GM19043 (cell line): Measurements from ENCODE around the gene LIPC.

Experiments used
- ATAC-seq: cut with Tn5 transposase; IDR thresholded peaks from one replicate; pipeline ENCODE4 v1.9.1; 2021; ENCODE audit warnings: low read depth; ENCODE audit not compliant: unreplicated experiment

The LIPC gene

GRCh38 chr15:58431221-58432149 lies at the start of gene LIPC:
LIPC (plus strand) TSS chr15:58431991; CDS start chr15:58432033, 42 bp downstream.
- ATAC-seq = no peak

GRCh38 chr15:58383876-58384275 lies 47.9 kb upstream of the LIPC start:
- ATAC-seq = no peak

GRCh38 chr15:58384667-58385066 lies 47.1 kb upstream of the LIPC start:
- ATAC-seq = no peak

- ATAC-seq = no peak
These were observed 45.7 kb upstream of the LIPC start for GRCh38 chr15:58386081-58386480.

GRCh38 chr15:58386641-58387040 lies 45.1 kb upstream of the LIPC start:
- no peak for ATAC-seq

GRCh38 chr15:58387130-58387529 lies 44.7 kb upstream of the LIPC start:
- ATAC-seq = no peak

GRCh38 chr15:58388211-58388610 lies 43.6 kb upstream of the LIPC start:
- ATAC-seq = no peak

GRCh38 chr15:58390118-58390517 lies 41.7 kb upstream of the LIPC start:
- ATAC-seq = no peak

GRCh38 chr15:58390655-58391054 lies 41.1 kb upstream of the LIPC start:
- no peak for ATAC-seq

GRCh38 chr15:58391088-58391487 lies 40.7 kb upstream of the LIPC start:
- ATAC-seq = no peak

- no peak for ATAC-seq
These were observed 39.6 kb upstream of the LIPC start for GRCh38 chr15:58392141-58392540.

GRCh38 chr15:58392611-58393161 lies 39.1 kb upstream of the LIPC start:
- no peak for ATAC-seq

- no peak for ATAC-seq
These were observed 38.5 kb upstream of the LIPC start for GRCh38 chr15:58393241-58393662.

- ATAC-seq = no peak
These were observed 35.6 kb upstream of the LIPC start for GRCh38 chr15:58396181-58396580.

- no peak for ATAC-seq
These were observed 33.7 kb upstream of the LIPC start for GRCh38 chr15:58398071-58398470.

- no peak for ATAC-seq
These were observed 33.1 kb upstream of the LIPC start for GRCh38 chr15:58398643-58399042.

GRCh38 chr15:58399739-58400138 lies 32.1 kb upstream of the LIPC start:
- no peak for ATAC-seq

GRCh38 chr15:58401276-58401675 lies 30.5 kb upstream of the LIPC start:
- no peak for ATAC-seq

GRCh38 chr15:58401991-58402649 lies 29.7 kb upstream of the LIPC start:
- no peak for ATAC-seq

- no peak for ATAC-seq
These were observed 28.2 kb upstream of the LIPC start for GRCh38 chr15:58403581-58403980.

- no peak for ATAC-seq
These were observed 27.8 kb upstream of the LIPC start for GRCh38 chr15:58404020-58404419.
